Activated T-cell treated with anti-CD3 and anti-CD28 coated beads, Interleukin-2, amount 50 U/mL, for 24 hours (primary cell): Measurements from ENCODE around the gene PIP4K2C.
"Not testable (repeated sequence)": the region's sequence is repeated elsewhere in the genome, so short reads cannot be mapped to it uniquely, and the experiment has no call there.

Source experiments
- DNase-seq: peaks from one replicate; pipeline ENCODE4 v3.0.0-alpha.2; 2020
- H3K27ac Mint-ChIP-seq: 2 replicates; pipeline ENCODE4 v1.8.0; 2020; ENCODE audit warnings: mild to moderate bottlenecking, mixed read lengths
- H3K27me3 Mint-ChIP-seq: 2 replicates; pipeline ENCODE4 v1.8.0; 2020; ENCODE audit warnings: mixed read lengths
- H3K36me3 Mint-ChIP-seq: 2 replicates; pipeline ENCODE4 v1.8.0; 2020; ENCODE audit warnings: low read depth, mixed read lengths
- H3K4me1 Mint-ChIP-seq: 2 replicates; pipeline ENCODE4 v1.8.0; 2020; ENCODE audit warnings: low read depth, mixed read lengths
- H3K4me3 Mint-ChIP-seq: 2 replicates; pipeline ENCODE4 v1.8.0; 2020; ENCODE audit warnings: mild to moderate bottlenecking, moderate library complexity, mixed read lengths
- H3K9me3 Mint-ChIP-seq: 2 replicates; pipeline ENCODE4 v1.8.0; 2020; ENCODE audit warnings: mixed read lengths

Gene PIP4K2C

DNA sequence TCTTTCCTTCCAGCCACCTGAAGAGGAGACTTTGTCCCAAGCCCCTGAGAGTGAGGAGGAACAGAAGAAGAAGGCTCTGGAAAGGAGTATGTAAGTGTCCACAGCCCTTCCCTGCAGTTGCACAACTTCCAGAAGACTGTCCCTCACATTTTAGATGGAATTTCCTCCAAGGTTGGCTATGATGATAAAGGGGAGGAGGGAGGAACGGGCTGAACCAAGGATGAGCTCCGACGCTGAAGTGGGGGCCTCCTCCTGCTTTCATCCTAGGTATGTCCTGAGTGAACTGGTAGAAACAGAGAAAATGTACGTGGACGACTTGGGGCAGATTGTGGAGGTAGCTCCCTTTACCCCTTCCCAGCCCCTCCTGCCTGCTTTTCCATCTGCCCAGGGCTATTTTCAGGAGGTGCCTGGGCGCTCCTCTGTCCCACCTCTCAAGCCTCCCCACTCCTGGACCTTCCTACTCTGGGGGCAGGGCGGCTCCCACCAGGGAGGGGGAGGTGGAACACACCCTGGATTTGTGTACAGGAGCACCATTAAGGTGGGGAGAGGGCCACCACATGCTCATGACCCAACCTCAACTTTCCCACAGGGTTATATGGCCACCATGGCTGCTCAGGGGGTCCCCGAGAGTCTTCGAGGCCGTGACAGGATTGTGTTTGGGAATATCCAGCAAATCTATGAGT lies 22.6 kb downstream of the PIP4K2C start:
- no peaks in the 10 kb centered on the region for H3K9me3 Mint-ChIP-seq
- H3K4me1 Mint-ChIP-seq: peaks cover 7% of the 10 kb centered on the region
- DNase-seq: no peak
- no peak overlapping the region for H3K27ac Mint-ChIP-seq
- H3K27me3 Mint-ChIP-seq: peaks cover 68% of the 10 kb centered on the region
- no peaks in the 10 kb centered on the region for H3K36me3 Mint-ChIP-seq
- H3K4me3 Mint-ChIP-seq: no peak overlapping the region

DNA sequence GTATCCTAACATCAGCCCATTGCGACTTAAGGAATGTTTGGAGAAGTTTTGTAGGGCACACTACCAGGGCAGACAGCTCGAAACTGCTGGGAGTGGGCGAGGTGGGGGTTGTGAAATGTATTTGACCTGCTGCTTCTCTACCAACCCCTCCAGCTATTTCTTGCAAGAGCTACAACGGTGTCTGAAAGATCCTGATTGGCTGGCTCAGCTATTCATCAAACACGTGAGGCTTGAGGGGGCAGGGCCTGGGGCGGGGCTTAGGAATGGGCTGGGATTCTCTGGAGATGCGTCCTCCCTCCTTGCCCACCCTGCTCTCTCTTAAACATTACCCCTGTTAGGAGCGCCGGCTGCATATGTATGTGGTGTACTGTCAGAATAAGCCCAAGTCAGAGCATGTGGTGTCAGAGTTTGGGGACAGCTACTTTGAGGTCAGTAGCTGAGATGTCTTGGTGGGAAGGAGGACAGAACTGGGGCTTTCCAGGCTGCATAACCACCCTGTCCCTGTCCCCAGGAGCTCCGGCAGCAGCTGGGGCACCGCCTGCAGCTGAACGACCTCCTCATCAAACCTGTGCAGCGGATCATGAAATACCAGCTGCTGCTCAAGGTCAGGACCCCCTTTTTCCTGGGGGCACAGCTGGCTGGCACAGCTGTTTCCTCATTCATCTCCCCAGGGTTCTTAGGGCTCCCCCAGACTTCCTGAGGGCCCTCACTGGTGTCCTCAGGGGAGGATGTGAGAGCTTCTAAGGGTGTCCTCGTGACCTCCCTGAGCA lies 23.4 kb downstream of the PIP4K2C start:
- DNase-seq: no peak
- H3K27me3 Mint-ChIP-seq: peaks cover 76% of the 10 kb centered on the region
- no peaks in the 10 kb centered on the region for H3K36me3 Mint-ChIP-seq
- peaks cover 9% of the 10 kb centered on the region for H3K4me1 Mint-ChIP-seq
- no peak overlapping the region for H3K4me3 Mint-ChIP-seq
- H3K27ac Mint-ChIP-seq: no peak overlapping the region
- H3K9me3 Mint-ChIP-seq: no peaks in the 10 kb centered on the region

DNA sequence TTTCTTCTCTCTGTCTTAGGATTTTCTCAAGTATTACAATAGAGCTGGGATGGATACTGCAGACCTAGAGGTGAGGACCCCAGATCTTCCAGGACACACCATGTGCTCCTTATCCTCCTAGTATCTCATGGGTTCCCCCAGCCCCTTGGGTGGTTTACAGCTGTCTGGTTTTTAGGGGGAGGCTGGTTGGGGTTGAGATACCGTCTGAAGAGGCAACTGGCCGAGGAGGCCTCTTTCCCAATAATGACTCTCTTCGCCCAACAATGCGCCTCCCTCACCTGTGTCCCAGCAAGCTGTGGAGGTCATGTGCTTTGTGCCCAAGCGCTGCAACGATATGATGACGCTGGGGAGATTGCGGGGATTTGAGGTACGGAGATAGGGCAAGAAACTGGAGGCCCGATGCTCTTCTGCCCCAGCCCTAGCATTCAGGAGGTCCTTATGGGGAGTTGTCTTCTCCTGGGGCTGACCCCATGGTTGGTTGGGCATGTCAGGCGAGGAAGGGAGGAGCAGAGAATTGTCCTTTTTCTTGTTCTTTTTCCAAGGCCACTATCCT lies 24.0 kb downstream of the PIP4K2C start:
- Mint-ChIP-seq H3K4me1 (peaks cover 13% of the 10 kb centered on the region), H3K9me3 (no peaks in the 10 kb centered on the region), H3K36me3 (no peaks in the 10 kb centered on the region), H3K4me3 (no peak overlapping the region), H3K27ac (no peak overlapping the region), H3K27me3 (peaks cover 82% of the 10 kb centered on the region)
- peak; percentile 14 for DNase-seq

- peaks cover 85% of the 10 kb centered on the region for H3K27me3 Mint-ChIP-seq
- no peak overlapping the region for H3K27ac Mint-ChIP-seq
- no peaks in the 10 kb centered on the region for H3K36me3 Mint-ChIP-seq
- H3K4me3 Mint-ChIP-seq: no peak overlapping the region
- H3K4me1 Mint-ChIP-seq: peaks cover 15% of the 10 kb centered on the region
- H3K9me3 Mint-ChIP-seq: no peaks in the 10 kb centered on the region
- DNase-seq: no peak
Observed at GRCh38 chr12:57615637-57616036, 24.6 kb downstream of the PIP4K2C start.

DNA sequence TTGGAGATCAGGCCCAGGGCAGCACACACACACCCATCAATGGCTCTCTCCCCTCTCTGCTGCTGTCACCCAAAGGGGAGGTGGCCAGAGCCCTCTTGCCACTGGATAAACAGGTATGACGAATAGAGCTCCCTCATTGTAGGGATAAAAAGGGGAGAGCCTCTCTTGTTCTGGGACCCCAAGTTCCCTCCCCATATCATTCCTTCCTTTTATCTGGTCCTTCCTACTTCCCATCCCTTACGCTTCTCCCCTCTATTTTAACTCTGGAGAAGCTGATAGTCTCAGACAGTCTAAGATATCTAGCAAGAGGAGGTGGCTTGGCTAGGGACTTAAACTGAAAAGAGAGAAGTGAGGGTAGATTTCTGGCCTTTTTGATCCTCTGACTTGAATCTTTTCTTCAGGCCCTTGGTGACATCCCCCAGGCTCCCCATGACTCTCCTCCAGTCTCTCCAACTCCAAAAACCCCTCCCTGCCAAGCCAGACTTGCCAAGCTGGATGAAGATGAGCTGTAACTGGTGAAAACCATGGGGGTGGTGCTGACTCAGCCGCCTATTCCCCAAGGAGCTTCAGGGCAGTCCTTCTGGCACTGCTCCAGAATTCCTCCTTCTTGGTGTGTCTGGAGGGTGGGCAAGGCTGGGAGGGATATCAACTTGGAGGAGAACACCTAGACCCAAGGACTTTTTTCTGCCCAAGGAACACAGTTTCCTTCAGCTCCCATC lies 25.6 kb downstream of the PIP4K2C start:
- H3K36me3 Mint-ChIP-seq: no peaks in the 10 kb centered on the region
- no peak overlapping the region for H3K4me3 Mint-ChIP-seq
- no peak overlapping the region for H3K27ac Mint-ChIP-seq
- no peak for DNase-seq
- H3K9me3 Mint-ChIP-seq: no peaks in the 10 kb centered on the region
- peaks cover 90% of the 10 kb centered on the region for H3K27me3 Mint-ChIP-seq
- H3K4me1 Mint-ChIP-seq: peaks cover 21% of the 10 kb centered on the region

DNA sequence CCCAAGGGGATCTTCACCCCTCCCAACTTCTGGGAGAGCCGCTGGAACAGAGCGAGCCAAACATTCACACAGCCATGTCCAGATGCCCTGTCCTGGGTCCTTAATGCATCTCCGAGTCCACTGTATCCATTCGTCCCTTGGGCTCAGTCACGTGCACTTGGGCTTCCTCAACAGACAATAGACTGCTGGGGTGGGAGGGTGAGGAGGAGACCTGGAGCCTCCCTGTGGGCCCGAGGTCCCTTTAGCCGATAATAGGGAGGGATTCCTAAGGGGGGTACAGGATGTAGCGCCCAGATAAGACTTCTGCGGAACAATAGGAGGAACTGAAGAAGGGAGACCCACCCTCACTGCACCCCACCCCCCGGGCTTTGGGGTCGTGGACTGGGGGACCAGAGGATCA lies 26.9 kb downstream of the PIP4K2C start:
- DNase-seq: no peak
- Mint-ChIP-seq H3K36me3 (no peaks in the 10 kb centered on the region), H3K27me3 (peaks cover 91% of the 10 kb centered on the region), H3K9me3 (no peaks in the 10 kb centered on the region), H3K27ac (no peak overlapping the region), H3K4me1 (peaks cover 29% of the 10 kb centered on the region), H3K4me3 (no peak overlapping the region)

GRCh38 chr12:57618431-57618830 lies 27.4 kb downstream of the PIP4K2C start:
- Mint-ChIP-seq H3K27me3 (peaks cover 91% of the 10 kb centered on the region), H3K4me1 (peaks cover 29% of the 10 kb centered on the region)
- H3K9me3 Mint-ChIP-seq, H3K36me3 Mint-ChIP-seq, H3K4me3 Mint-ChIP-seq, DNase-seq, H3K27ac Mint-ChIP-seq: not testable (repeated sequence)

GRCh38 chr12:57618966-57619433 lies 28.0 kb downstream of the PIP4K2C start:
- Mint-ChIP-seq H3K4me3 (no peak overlapping the region), H3K4me1 (peaks cover 29% of the 10 kb centered on the region), H3K27me3 (peaks cover 91% of the 10 kb centered on the region), H3K27ac (no peak overlapping the region), H3K9me3 (no peaks in the 10 kb centered on the region), H3K36me3 (no peaks in the 10 kb centered on the region)
- no peak for DNase-seq

GRCh38 chr12:57619434-57620244 lies 28.6 kb downstream of the PIP4K2C start:
- Mint-ChIP-seq H3K4me1 (peaks cover 29% of the 10 kb centered on the region), H3K9me3 (no peaks in the 10 kb centered on the region), H3K36me3 (no peaks in the 10 kb centered on the region), H3K27ac (no peak overlapping the region), H3K4me3 (no peak overlapping the region), H3K27me3 (peaks cover 93% of the 10 kb centered on the region)
- DNase-seq: peak; percentile 54

- peak overlapping the region; percentile 44 for H3K27ac Mint-ChIP-seq
- H3K4me3 Mint-ChIP-seq: peak overlapping the region; percentile 72
- no peak for DNase-seq
- peaks cover 29% of the 10 kb centered on the region for H3K4me1 Mint-ChIP-seq
- no peaks in the 10 kb centered on the region for H3K36me3 Mint-ChIP-seq
- no peaks in the 10 kb centered on the region for H3K9me3 Mint-ChIP-seq
- H3K27me3 Mint-ChIP-seq: peaks cover 94% of the 10 kb centered on the region
Observed at GRCh38 chr12:57620245-57620935, 29.4 kb downstream of the PIP4K2C start.

GRCh38 chr12:57620936-57621496 lies 30.0 kb downstream of the PIP4K2C start:
- Mint-ChIP-seq H3K27me3 (peaks cover 94% of the 10 kb centered on the region), H3K27ac (peak overlapping the region; percentile 44), H3K36me3 (no peaks in the 10 kb centered on the region), H3K4me1 (peaks cover 29% of the 10 kb centered on the region), H3K9me3 (no peaks in the 10 kb centered on the region), H3K4me3 (peak overlapping the region; percentile 72)
- DNase-seq: peak; percentile 61

GRCh38 chr12:57621497-57622292 lies 30.7 kb downstream of the PIP4K2C start:
- H3K27ac Mint-ChIP-seq: peak overlapping the region; percentile 44
- no peaks in the 10 kb centered on the region for H3K36me3 Mint-ChIP-seq

More at GRCh38 chr12:57621497-57622292, 30.7 kb downstream of the PIP4K2C start:
- no peaks in the 10 kb centered on the region for H3K9me3 Mint-ChIP-seq
- peak overlapping the region; percentile 72 for H3K4me3 Mint-ChIP-seq
- H3K4me1 Mint-ChIP-seq: peaks cover 30% of the 10 kb centered on the region
- peaks cover 97% of the 10 kb centered on the region for H3K27me3 Mint-ChIP-seq
- peak; percentile 81 for DNase-seq
